Breast epithelium (tissue), 4 donors: ENCODE data around the gene ARHGDIG. TPM values are rescaled to one million over a fixed set of nuclear protein-coding genes. Genes with fewer than 3 reads are reported as not detected.

Experiments used
- DNase-seq, 2 donors: peaks; one replicate each; pipeline ENCODE4 v3.0.0-alpha.2; 2019; ENCODE audit warnings: low spot score in 2 of 2
- H3K27ac ChIP-seq, 2 donors: fragments of 200-600 bp; sonication (generic) in 1 of 2; one replicate each; pipeline ENCODE4 v1.5.1; 2016 to 2019; ENCODE audit warnings: mild to moderate bottlenecking in 1 of 2
- H3K27me3 ChIP-seq, 2 donors: fragments of 200-600 bp; sonication (generic) in 1 of 2; one replicate each; pipeline versions ENCODE4 v1.5.1 to v1.6.0; 2017 to 2019; ENCODE audit warnings: control low read depth in 1 of 2, mild to moderate bottlenecking in 1 of 2
- H3K36me3 ChIP-seq: fragments of 200-600 bp; one replicate; pipeline ENCODE4 v1.5.1; 2019
- H3K4me1 ChIP-seq, 2 donors: fragments of 200-600 bp; sonication (generic); one replicate each; pipeline ENCODE4 v1.5.1; 2016 to 2019; ENCODE audit warnings: control low read depth in 1 of 2
- H3K4me3 ChIP-seq, 3 donors: fragments of 200-600 bp; sonication (generic); 1 replicate in 2 of 3; 2 replicates in 1 of 3; pipeline ENCODE4 v1.5.1; 2016 to 2019; ENCODE audit warnings: mild to moderate bottlenecking in 3 of 3, moderate library complexity in 2 of 3
- H3K9me3 ChIP-seq, 2 donors: fragments of 200-600 bp; sonication (generic) in 1 of 2; one replicate each; pipeline ENCODE4 v1.5.1; 2016 to 2019; ENCODE audit warnings: control low read depth in 1 of 2
- CTCF ChIP-seq, 3 donors: fragments of 450-650 bp; IDR thresholded peaks; one replicate each; pipeline ENCODE4 v1.5.1; 2016 to 2017; ENCODE audit warnings: antibody characterized with exemption in 3 of 3, mild to moderate bottlenecking in 3 of 3, moderate library complexity in 3 of 3
- POLR2A ChIP-seq: fragments of 450-650 bp; IDR thresholded peaks from one replicate; pipeline ENCODE4 v1.6.1; 2016; ENCODE audit warnings: antibody characterized with exemption, mild to moderate bottlenecking, moderate library complexity
- POLR2AphosphoS5 ChIP-seq, 3 donors: sonication (generic); formaldehyde crosslinking; IDR thresholded peaks; one replicate each; pipeline ENCODE4 v1.6.1; 2017; ENCODE audit warnings: antibody characterized with exemption in 3 of 3
- intact Hi-C: fragments of 100-400 bp; cut with DNase I; formaldehyde crosslinking; loops from one replicate; pipeline ENCODE4 v1.15.1; 2023; ENCODE audit warnings: low total_unique reads
- total RNA-seq, 3 donors: library from RNA; depleted of rRNA; stranded (reverse); fragments of >200 nt; gene quantifications; one replicate each; pipeline ENCODE4 v1.1.0, GENCODE V29; 2016

Gene ARHGDIG
- total RNA-seq, 3 donors from 2014 or later, result 0.80 to 2.3 (median 1.6) TPM

GRCh38 chr16:307691-308312 is 27.4 kb downstream of the ARHGDIG start:
- no peak overlapping the region for H3K27ac ChIP-seq
- TF ChIP-seq POLR2AphosphoS5 (IDR thresholded peaks at IDR 0.05) (no peak), CTCF (IDR thresholded peaks at IDR 0.05) (no peak), POLR2A (no peak)
- intact Hi-C loops, result no loop called here
- no peaks in the 10 kb centered on the region for H3K27me3 ChIP-seq
- H3K4me3 ChIP-seq, result no peak overlapping the region
- no peaks in the 10 kb centered on the region for H3K9me3 ChIP-seq
- DNase-seq, result no peak
- H3K4me1 ChIP-seq, result no peaks in the 10 kb centered on the region
- H3K36me3 ChIP-seq, result no peaks in the 10 kb centered on the region

GRCh38 chr16:309476-309875 is 29.1 kb downstream of the ARHGDIG start:
- no peak for DNase-seq
- no peaks in the 10 kb centered on the region for H3K4me1 ChIP-seq
- no peak for TF ChIP-seq POLR2A
- TF ChIP-seq CTCF (IDR thresholded peaks at IDR 0.05), result no peak
- TF ChIP-seq POLR2AphosphoS5 (IDR thresholded peaks at IDR 0.05), result no peak
- H3K27ac ChIP-seq, result no peak overlapping the region
- no peak overlapping the region for H3K4me3 ChIP-seq
- no peaks in the 10 kb centered on the region for H3K9me3 ChIP-seq
- intact Hi-C loops, result no loop called here
- H3K27me3 ChIP-seq, result no peaks in the 10 kb centered on the region
- no peaks in the 10 kb centered on the region for H3K36me3 ChIP-seq

GRCh38 chr16:311725-312124 is 31.3 kb downstream of the ARHGDIG start:
- intact Hi-C loops, result no loop called here
- Histone ChIP-seq H3K4me3 (no peak overlapping the region), H3K4me1 (no peaks in the 10 kb centered on the region), H3K36me3 (no peaks in the 10 kb centered on the region), H3K27ac (no peak overlapping the region), H3K9me3 (no peaks in the 10 kb centered on the region), H3K27me3 (no peaks in the 10 kb centered on the region)
- TF ChIP-seq POLR2AphosphoS5 (IDR thresholded peaks at IDR 0.05), result no peak
- TF ChIP-seq POLR2A, result no peak
- no peak for TF ChIP-seq CTCF (IDR thresholded peaks at IDR 0.05)
- no peak for DNase-seq

- Histone ChIP-seq H3K27ac (no peak overlapping the region), H3K9me3 (no peaks in the 10 kb centered on the region), H3K36me3 (no peaks in the 10 kb centered on the region), H3K27me3 (no peaks in the 10 kb centered on the region), H3K4me1 (no peaks in the 10 kb centered on the region), H3K4me3 (no peak overlapping the region)
- no peak for DNase-seq
- TF ChIP-seq CTCF (IDR thresholded peaks at IDR 0.05), result no peak
- no peak for TF ChIP-seq POLR2A
- TF ChIP-seq POLR2AphosphoS5 (IDR thresholded peaks at IDR 0.05), result no peak
- intact Hi-C loops, result no loop called here
These were observed 34.0 kb downstream of the ARHGDIG start for GRCh38 chr16:314351-314750.

- no peak overlapping the region for H3K27ac ChIP-seq
- no peaks in the 10 kb centered on the region for H3K9me3 ChIP-seq
- DNase-seq, result no peak
- intact Hi-C loops, result no loop called here
- no peaks in the 10 kb centered on the region for H3K36me3 ChIP-seq
- no peaks in the 10 kb centered on the region for H3K4me1 ChIP-seq
- no peaks in the 10 kb centered on the region for H3K27me3 ChIP-seq
- no peak overlapping the region for H3K4me3 ChIP-seq
- TF ChIP-seq POLR2A (no peak), CTCF (IDR thresholded peaks at IDR 0.05) (no peak), POLR2AphosphoS5 (IDR thresholded peaks at IDR 0.05) (no peak)
These were observed 34.5 kb downstream of the ARHGDIG start for GRCh38 chr16:314795-315299.
